K562 (cell line): ENCODE measurements around the gene AOC3. TPM values are rescaled to one million over a fixed set of nuclear protein-coding genes. Genes with fewer than 3 reads are reported as not detected.
"Not testable (repeated sequence)": the region's sequence is repeated elsewhere in the genome, so short reads cannot be mapped to it uniquely, and the experiment has no call there.

ENCODE experiments used
- ATAC-seq: fragments of 200-7000 bp; cut with Tn5 transposase; 3 replicates; pipeline ENCODE4 v1.9.1; 2020; ENCODE audit warnings: moderate library complexity
- BruUV-seq: library from RNA; stranded (reverse); fragments of 400-500 nt; replicated peaks from 2 replicates; lab custom pipeline; 2021; lab: Mats Ljungman, UMichigan
- CTCF ChIA-PET: fragments of 300-600 bp; formaldehyde crosslinking; extraction: SDS; loops from one replicate; lab custom pipeline; 2021; ENCODE audit warnings: low intra/inter-chr PET ratio; lab: Yijun Ruan, JAX
- POLR2A ChIA-PET: fragments of 300-600, 350-650 bp; sonication (Branson Sonifier 250); formaldehyde crosslinking; extraction: SDS; loops from one replicate; lab custom pipeline; 2021; ENCODE audit warnings: antibody characterized with exemption, inconsistent platforms; lab: Yijun Ruan, JAX
- DNase-seq, 4 experiments: peaks; one replicate each; pipeline versions ENCODE4 v3.0.0 to v3.0.0-alpha.2; 2011 to 2018; ENCODE audit warnings: low spot score in 3 of 4, mixed read lengths in 3 of 4; ENCODE audit errors: extremely low read depth in 1 of 4
- FAIRE-seq: peaks from 2 replicates; lab custom pipeline; 2011; peaks lifted over from hg19 to GRCh38; lab: Jason Lieb, UNC
- H2AFZ ChIP-seq: 2 replicates; pipeline ENCODE4 v1.6.0; 2011; ENCODE audit warnings: low read depth, low read length, control low read depth, inconsistent platforms
- H3K27ac ChIP-seq: fragments of 200-600 bp; 3 replicates; pipeline ENCODE4 v1.8.0; 2011; ENCODE audit warnings: low read depth, mild to moderate bottlenecking, control low read depth, inconsistent platforms, low read length, moderate library complexity, mixed read lengths; ENCODE audit errors: extremely low read depth
- H3K27me3 ChIP-seq, 2 experiments: fragments of 300-600 bp in 1 of 2; 2 replicates in 1 of 2; 3 replicates in 1 of 2; pipeline versions ENCODE4 v1.6.0 to v1.8.0; 2011; ENCODE audit warnings: inconsistent platforms in 2 of 2, low read length in 2 of 2, mild to moderate bottlenecking in 1 of 2, mixed read lengths in 1 of 2, moderate library complexity in 1 of 2; ENCODE audit not compliant: control insufficient read depth in 2 of 2, insufficient read depth in 2 of 2
- H3K36me3 ChIP-seq: fragments of 300-600 bp; 3 replicates; pipeline ENCODE4 v1.8.0; 2011; ENCODE audit warnings: mild to moderate bottlenecking, low read length, inconsistent platforms; ENCODE audit not compliant: control insufficient read depth, insufficient read depth
- H3K4me1 ChIP-seq, 2 experiments: fragments of 200-600 bp in 1 of 2; replicated peaks in 1 of 2; 2 replicates in 1 of 2; 3 replicates in 1 of 2; pipeline versions ENCODE4 v1.5.1 to v1.8.0; 2011; ENCODE audit warnings: inconsistent platforms in 2 of 2, low read length in 2 of 2, mild to moderate bottlenecking in 1 of 2, mixed read lengths in 1 of 2, moderate library complexity in 1 of 2; ENCODE audit not compliant: control insufficient read depth in 2 of 2, insufficient read depth in 2 of 2
- H3K4me2 ChIP-seq: 2 replicates; pipeline ENCODE4 v1.6.1; 2011; ENCODE audit warnings: low read length, control low read depth, inconsistent platforms, mixed read lengths; ENCODE audit not compliant: insufficient read depth
- H3K4me3 ChIP-seq: fragments of 200-600 bp; sonication (generic), shearing (Covaris generic); 2 replicates; pipeline ENCODE4 v1.5.1; 2016; ENCODE audit warnings: control low read depth, inconsistent platforms
- H3K79me2 ChIP-seq: fragments of 200-600 bp; 3 replicates; pipeline ENCODE4 v1.8.0; 2011; ENCODE audit warnings: low read length, inconsistent platforms; ENCODE audit not compliant: control insufficient read depth, insufficient read depth
- H3K9ac ChIP-seq, 2 experiments: 2 replicates each; pipeline versions ENCODE4 v1.6.0 to v1.6.1; 2011; ENCODE audit warnings: low read depth in 2 of 2, low read length in 2 of 2, control low read depth in 1 of 2, inconsistent platforms in 1 of 2, mild to moderate bottlenecking in 1 of 2, mixed read lengths in 1 of 2; ENCODE audit not compliant: insufficient read depth in 1 of 2
- H3K9me1 ChIP-seq: one replicate; pipeline ENCODE4 v1.6.0; 2011; ENCODE audit warnings: inconsistent platforms, mild to moderate bottlenecking, low read length, moderate library complexity; ENCODE audit not compliant: control insufficient read depth, insufficient read depth
- H3K9me3 ChIP-seq: replicated peaks from 2 replicates; pipeline ENCODE4 v1.5.1; 2011; ENCODE audit warnings: low read depth, low read length, inconsistent platforms; ENCODE audit not compliant: control insufficient read depth, insufficient read depth
- H4K20me1 ChIP-seq: replicated peaks from 2 replicates; pipeline ENCODE4 v1.6.1; 2011; ENCODE audit warnings: low read length, inconsistent platforms, mixed read lengths; ENCODE audit not compliant: control insufficient read depth, insufficient read depth
- MTA3 ChIP-seq: fragments of 450-650 bp; formaldehyde crosslinking; IDR thresholded peaks from 2 replicates; pipeline ENCODE4 v1.6.1; 2017; ENCODE audit warnings: mild to moderate bottlenecking, borderline replicate concordance
- NFYB ChIP-seq: IDR thresholded peaks from 2 replicates; pipeline ENCODE4 v1.6.1; 2011; ENCODE audit warnings: mild to moderate bottlenecking, moderate library complexity; ENCODE audit not compliant: insufficient read length; ENCODE audit errors: extremely low read depth
- WGBS: fragments of 100-300 bp; shearing (Covaris generic); methylation state at CpG from one replicate; pipeline ENCODE4 v1.1.6; 2016; ENCODE audit warnings: low coverage, mixed read lengths; ENCODE audit not compliant: insufficient coverage; ENCODE audit errors: missing lambda C conversion rate; 5-methylcytosine and 5-hydroxymethylcytosine counted together
- in situ Hi-C: fragments of 300-500 bp; cut with MboI; formaldehyde crosslinking; loops from 4 replicates; pipeline ENCODE4 v1.15.0; 2018; ENCODE audit warnings: inconsistent platforms, mixed read lengths
- intact Hi-C: fragments of 100-400 bp; cut with micrococcal nuclease; formaldehyde crosslinking; loops from 2 replicates; pipeline ENCODE4 v1.14.2; 2022
- polyA plus RNA-seq, 8 experiments: library from polyadenylated mRNA; depleted of rRNA in 4 of 8; stranded (reverse) in 5 of 8; unstranded in 3 of 8; fragments of >200 nt; fragmentation: Nextera tagmentation in 2 of 8; fragmentation: Illumina TruSeq in 1 of 8; extraction: Ambion mirVana in 2 of 8; extraction: Trizol in 1 of 8; gene quantifications; 2 replicates each; pipeline versions ENCODE4 v1.2.1 to v1.2.3, GENCODE V29; 2011 to 2014; ENCODE audit warnings: inconsistent platforms in 1 of 8, missing spikeins in 1 of 8
- total RNA-seq, 7 experiments: library from RNA; depleted of rRNA in 6 of 7; stranded (reverse); fragments of >200 nt in 6 of 7; fragmentation: Illumina TruSeq in 2 of 7; extraction: Trizol in 2 of 7; gene quantifications; 2 replicates each; pipeline versions ENCODE4 v1.2.1 to v1.2.3, GENCODE V29; 2011 to 2021; ENCODE audit warnings: low replicate concordance in 1 of 7
- TF ChIP-seq, protein P1 (sequence below): sonication (generic); formaldehyde crosslinking; IDR thresholded peaks from 2 replicates; pipeline ENCODE4 v1.8.0; 2023; ENCODE audit warnings: mild to moderate bottlenecking, missing genetic modification reagents
- TF ChIP-seq, protein P2 (sequence below), 2 experiments: IDR thresholded peaks; 2 replicates each; pipeline ENCODE4 v1.6.1; 2011; ENCODE audit warnings: borderline replicate concordance in 1 of 2, control low read depth in 1 of 2, low read depth in 1 of 2, low read length in 1 of 2, mild to moderate bottlenecking in 1 of 2, mixed read lengths in 1 of 2, moderate library complexity in 1 of 2; ENCODE audit not compliant: insufficient read depth in 1 of 2, insufficient read length in 1 of 2, poor library complexity in 1 of 2, severe bottlenecking in 1 of 2; ENCODE audit errors: extremely low read depth in 1 of 2

The AOC3 gene
- total and polyA plus RNA-seq, 9 of the 15 experiments (the other 6 are each of a cell fraction or from before 2014, with no cell fraction given), result 0.09 to 0.42 (median 0.22) TPM; not detected in 3

DNA sequence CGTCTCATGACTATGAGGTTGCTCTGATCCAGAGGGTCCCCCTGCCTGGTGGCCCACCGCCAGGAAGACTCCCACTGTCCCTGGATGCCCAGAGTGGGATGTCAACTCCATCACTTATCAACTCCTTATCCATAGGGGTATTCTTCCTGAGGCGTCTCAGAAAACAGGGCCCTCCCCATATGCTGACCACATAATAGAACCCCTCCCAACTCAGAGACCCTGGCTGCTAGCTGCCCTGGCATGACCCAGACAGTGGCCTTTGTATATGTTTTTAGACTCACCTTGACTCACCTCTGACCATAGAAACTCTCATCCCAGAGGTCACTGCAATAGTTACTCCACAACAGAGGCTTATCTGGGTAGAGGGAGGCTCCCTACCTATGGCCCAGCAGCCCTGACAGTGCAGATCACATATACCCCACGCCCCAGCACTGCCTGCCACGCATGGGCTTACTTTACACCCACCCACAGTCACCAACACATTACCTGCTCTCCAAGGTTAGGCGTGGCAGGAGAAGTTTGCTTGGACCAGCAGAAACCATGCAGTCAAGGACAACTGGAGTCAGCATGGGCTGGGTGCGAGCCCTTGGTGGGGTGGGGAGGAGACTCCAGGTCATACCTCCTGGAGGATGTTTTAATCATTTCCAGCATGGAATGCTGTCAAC lies 47.3 kb downstream of the AOC3 start:
- WGBS, result 12% methylated on average over 7 of the region's 7 CpGs
- no peak for DNase-seq
- Histone ChIP-seq H3K9me3 (no peaks in the 10 kb centered on the region; the same call in 1 of the 2 replicates), H3K9me1 (no peaks in the 10 kb centered on the region), H3K36me3 (no peaks in the 10 kb centered on the region), H4K20me1 (no peaks in the 10 kb centered on the region), H3K79me2 (no peaks in the 10 kb centered on the region), H3K4me3 (no peak overlapping the region), H2AFZ (no peak overlapping the region), H3K27ac (no peak overlapping the region), H3K9ac (no peak overlapping the region; a peak in 1 of 4 replicates), H3K4me2 (no peak overlapping the region), H3K4me1 (no peaks in the 10 kb centered on the region), H3K27me3 (peaks cover 6 to 28% of the 10 kb centered on the region in 2 experiments; a peak in 2 of 5 replicates)
- no TSS peak for BruUV-seq
- FAIRE-seq, result no peak
- TF ChIP-seq, protein P1, sequence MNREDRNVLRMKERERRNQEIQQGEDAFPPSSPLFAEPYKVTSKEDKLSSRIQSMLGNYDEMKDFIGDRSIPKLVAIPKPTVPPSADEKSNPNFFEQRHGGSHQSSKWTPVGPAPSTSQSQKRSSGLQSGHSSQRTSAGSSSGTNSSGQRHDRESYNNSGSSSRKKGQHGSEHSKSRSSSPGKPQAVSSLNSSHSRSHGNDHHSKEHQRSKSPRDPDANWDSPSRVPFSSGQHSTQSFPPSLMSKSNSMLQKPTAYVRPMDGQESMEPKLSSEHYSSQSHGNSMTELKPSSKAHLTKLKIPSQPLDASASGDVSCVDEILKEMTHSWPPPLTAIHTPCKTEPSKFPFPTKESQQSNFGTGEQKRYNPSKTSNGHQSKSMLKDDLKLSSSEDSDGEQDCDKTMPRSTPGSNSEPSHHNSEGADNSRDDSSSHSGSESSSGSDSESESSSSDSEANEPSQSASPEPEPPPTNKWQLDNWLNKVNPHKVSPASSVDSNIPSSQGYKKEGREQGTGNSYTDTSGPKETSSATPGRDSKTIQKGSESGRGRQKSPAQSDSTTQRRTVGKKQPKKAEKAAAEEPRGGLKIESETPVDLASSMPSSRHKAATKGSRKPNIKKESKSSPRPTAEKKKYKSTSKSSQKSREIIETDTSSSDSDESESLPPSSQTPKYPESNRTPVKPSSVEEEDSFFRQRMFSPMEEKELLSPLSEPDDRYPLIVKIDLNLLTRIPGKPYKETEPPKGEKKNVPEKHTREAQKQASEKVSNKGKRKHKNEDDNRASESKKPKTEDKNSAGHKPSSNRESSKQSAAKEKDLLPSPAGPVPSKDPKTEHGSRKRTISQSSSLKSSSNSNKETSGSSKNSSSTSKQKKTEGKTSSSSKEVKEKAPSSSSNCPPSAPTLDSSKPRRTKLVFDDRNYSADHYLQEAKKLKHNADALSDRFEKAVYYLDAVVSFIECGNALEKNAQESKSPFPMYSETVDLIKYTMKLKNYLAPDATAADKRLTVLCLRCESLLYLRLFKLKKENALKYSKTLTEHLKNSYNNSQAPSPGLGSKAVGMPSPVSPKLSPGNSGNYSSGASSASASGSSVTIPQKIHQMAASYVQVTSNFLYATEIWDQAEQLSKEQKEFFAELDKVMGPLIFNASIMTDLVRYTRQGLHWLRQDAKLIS (CRISPR knock-in tag), result no peak
- TF ChIP-seq NFYB (no peak), MTA3 (no peak)
- TF ChIP-seq, protein P2, sequence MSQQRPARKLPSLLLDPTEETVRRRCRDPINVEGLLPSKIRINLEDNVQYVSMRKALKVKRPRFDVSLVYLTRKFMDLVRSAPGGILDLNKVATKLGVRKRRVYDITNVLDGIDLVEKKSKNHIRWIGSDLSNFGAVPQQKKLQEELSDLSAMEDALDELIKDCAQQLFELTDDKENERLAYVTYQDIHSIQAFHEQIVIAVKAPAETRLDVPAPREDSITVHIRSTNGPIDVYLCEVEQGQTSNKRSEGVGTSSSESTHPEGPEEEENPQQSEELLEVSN (IDR thresholded peaks at IDR 0.05; ENCODE audit: borderline replicate concordance in 1 of 2, extremely low read depth in 1 of 2, insufficient read depth in 1 of 2, insufficient read length in 1 of 2, low read depth in 1 of 2, low read length in 1 of 2, poor library complexity in 1 of 2, severe bottlenecking in 1 of 2), result no peak
- in situ Hi-C loops, result no loop called here
- peak; percentile 23; the same call in 1 of the 3 replicates for ATAC-seq
- CTCF ChIA-PET, result no interaction called here
- intact Hi-C loops, result no loop called here
- POLR2A ChIA-PET, result interaction anchor here (1.3 kb wide), 1 partner anchor 14 kb away, joined by 3 read pairs; no protein-coding TSS in a partner anchor

DNA sequence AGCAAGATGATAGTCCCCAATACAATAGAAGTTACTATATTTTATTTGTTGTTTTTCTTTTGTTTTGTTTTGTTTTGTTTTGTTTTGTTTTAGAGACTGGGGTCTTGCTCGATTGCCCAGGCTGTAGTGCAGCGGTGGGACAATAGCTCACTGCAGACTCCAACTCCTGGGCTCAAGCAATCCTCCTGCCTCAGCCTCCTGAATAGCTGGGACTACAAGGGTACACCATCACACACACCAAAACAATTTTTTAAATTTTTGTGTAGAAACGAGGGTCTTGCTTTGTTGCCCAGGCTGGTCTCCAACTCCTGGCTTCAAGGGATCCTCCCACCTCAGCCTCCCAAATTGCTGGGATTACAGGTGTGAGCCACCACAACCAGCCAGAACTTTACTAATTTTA lies 49.0 kb downstream of the AOC3 start:
- FAIRE-seq, H3K9ac ChIP-seq, H3K9me1 ChIP-seq, H3K36me3 ChIP-seq, BruUV-seq, H3K9me3 ChIP-seq, ATAC-seq, H3K27ac ChIP-seq, H3K4me1 ChIP-seq, H2AFZ ChIP-seq, H3K4me2 ChIP-seq, POLR2A ChIA-PET, H4K20me1 ChIP-seq, H3K4me3 ChIP-seq, CTCF ChIA-PET, H3K79me2 ChIP-seq, DNase-seq, in situ Hi-C loops, intact Hi-C loops: not testable (repeated sequence)
- H3K27me3 ChIP-seq, result peaks cover 15 to 36% of the 10 kb centered on the region in 2 experiments; a peak in 4 of 5 replicates
- 0% methylated on average over 3 of the region's 3 CpGs for WGBS
